Fibroblast of lung (primary cell): ENCODE results near the gene CCNA1. TPM values are rescaled to one million over a fixed set of nuclear protein-coding genes. Genes with fewer than 3 reads are reported as not detected.

ENCODE experiments used
- DNase-seq, 2 donors: peaks; one replicate each; pipeline versions ENCODE4 v3.0.0 to v3.0.0-alpha.2; 2010; ENCODE audit warnings: low read depth in 2 of 2
- H2AFZ ChIP-seq: 2 replicates; pipeline ENCODE4 v1.5.1; 2012; ENCODE audit warnings: low read length, control low read depth, inconsistent platforms
- H3K27ac ChIP-seq: 2 replicates; pipeline ENCODE4 v1.5.1; 2011; ENCODE audit warnings: low read length, control low read depth; ENCODE audit not compliant: insufficient read depth
- H3K27me3 ChIP-seq: 2 replicates; pipeline ENCODE4 v1.5.1; 2011; ENCODE audit warnings: mild to moderate bottlenecking, low read length; ENCODE audit not compliant: control insufficient read depth, insufficient read depth
- H3K36me3 ChIP-seq: 2 replicates; pipeline ENCODE4 v1.5.1; 2011; ENCODE audit warnings: low read length; ENCODE audit not compliant: control insufficient read depth, insufficient read depth
- H3K4me1 ChIP-seq: 2 replicates; pipeline ENCODE4 v1.5.1; 2011; ENCODE audit warnings: low read length; ENCODE audit not compliant: control insufficient read depth, insufficient read depth; ENCODE audit errors: extremely low read depth
- H3K4me2 ChIP-seq: 2 replicates; pipeline ENCODE4 v1.5.1; 2011; ENCODE audit warnings: low read length, control low read depth; ENCODE audit not compliant: insufficient read depth; ENCODE audit errors: extremely low read depth
- H3K4me3 ChIP-seq, 4 experiments: fragments of 200-600 bp in 1 of 4; sonication (generic) in 1 of 4; replicated peaks in 1 of 4; 2 replicates each; pipeline ENCODE4 v1.5.1; 2011 to 2016; ENCODE audit warnings: low read length in 4 of 4, low read depth in 3 of 4, mild to moderate bottlenecking in 3 of 4, control low read depth in 2 of 4, inconsistent platforms in 1 of 4, mixed read lengths in 1 of 4; ENCODE audit not compliant: insufficient read depth in 1 of 4; ENCODE audit errors: control extremely low read depth in 1 of 4
- H3K79me2 ChIP-seq: 2 replicates; pipeline ENCODE4 v1.5.1; 2012; ENCODE audit warnings: mild to moderate bottlenecking, low read length, inconsistent platforms; ENCODE audit not compliant: control insufficient read depth, insufficient read depth
- H3K9ac ChIP-seq: 2 replicates; pipeline ENCODE4 v1.5.1; 2011; ENCODE audit warnings: mild to moderate bottlenecking, low read length, control low read depth; ENCODE audit not compliant: insufficient read depth
- H3K9me3 ChIP-seq: 2 replicates; pipeline ENCODE4 v1.5.1; 2012; ENCODE audit warnings: low read depth, low read length; ENCODE audit not compliant: control insufficient read depth, insufficient read depth
- H4K20me1 ChIP-seq: 2 replicates; pipeline ENCODE4 v1.5.1; 2011; ENCODE audit warnings: low read length; ENCODE audit not compliant: control insufficient read depth, insufficient read depth; ENCODE audit errors: extremely low read depth
- EZH2 ChIP-seq: IDR thresholded peaks from 2 replicates; pipeline ENCODE4 v1.5.1; 2012; ENCODE audit warnings: low read length, control low read depth, mild to moderate bottlenecking; ENCODE audit errors: missing control alignments
- polyA plus RNA-seq, 2 donors: library from polyadenylated mRNA; depleted of rRNA in 1 of 2; stranded (reverse) in 1 of 2; unstranded in 1 of 2; fragments of >200 nt; gene quantifications; 2 replicates each; pipeline ENCODE4 v1.2.1, GENCODE V29; 2011 to 2012; ENCODE audit warnings: missing spikeins in 1 of 2
- total RNA-seq: library from RNA; depleted of rRNA; stranded (reverse); fragments of >200 nt; gene quantifications from 2 replicates; pipeline ENCODE4 v1.2.1, GENCODE V29; 2014
- TF ChIP-seq, protein P1 (sequence below), 2 donors: IDR thresholded peaks in 1 of 2; conservative IDR thresholded peaks in 1 of 2; 1 replicate in 1 of 2; 2 replicates in 1 of 2; pipeline ENCODE4 v1.5.1; 2011 to 2012; ENCODE audit warnings: low read length in 2 of 2, control low read depth in 1 of 2, inconsistent platforms in 1 of 2, low read depth in 1 of 2, mild to moderate bottlenecking in 1 of 2

Gene CCNA1
- total and polyA plus RNA-seq, 2 donors (not counting 1 experiment from before 2014, with no cell fraction given): 0.48 to 3.5 TPM

DNA sequence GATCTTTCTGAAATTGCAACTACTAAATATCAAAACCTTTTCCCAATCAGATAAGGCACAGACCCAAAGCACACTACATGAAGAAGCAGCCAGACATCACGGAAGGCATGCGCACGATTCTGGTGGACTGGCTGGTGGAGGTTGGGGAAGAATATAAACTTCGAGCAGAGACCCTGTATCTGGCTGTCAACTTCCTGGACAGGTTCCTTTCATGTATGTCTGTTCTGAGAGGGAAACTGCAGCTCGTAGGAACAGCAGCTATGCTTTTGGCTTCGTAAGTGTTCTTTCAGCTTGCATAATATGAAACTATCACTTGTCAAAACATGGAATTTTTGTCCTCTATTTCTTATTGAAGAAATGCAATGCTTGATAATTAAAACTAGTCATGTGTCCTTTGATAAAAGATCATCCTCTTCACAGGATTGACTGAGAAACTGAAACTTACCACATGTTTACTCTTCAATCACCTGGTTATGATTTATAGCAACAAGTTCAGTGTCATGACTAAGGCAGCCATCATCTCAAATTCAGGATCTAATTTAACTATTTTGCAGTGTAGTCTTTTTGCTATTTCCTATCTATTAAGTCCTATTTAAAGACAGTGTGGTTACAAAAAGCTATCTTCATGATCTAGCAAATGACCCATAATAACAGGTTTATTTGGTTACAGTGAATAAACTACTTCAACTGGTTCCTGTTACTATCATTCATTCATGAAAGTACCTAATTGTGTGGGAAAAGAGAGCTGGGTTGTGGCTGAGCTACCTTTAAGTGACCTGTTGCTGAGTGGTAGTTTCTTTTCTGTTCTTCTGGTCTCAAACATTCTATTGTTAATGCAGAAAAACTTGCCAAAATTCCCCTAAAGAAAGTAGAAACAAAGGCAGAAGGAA, 6.5 kb downstream of the CCNA1 start:
- H3K27me3 ChIP-seq: peaks cover 3% of the 10 kb centered on the region

DNA sequence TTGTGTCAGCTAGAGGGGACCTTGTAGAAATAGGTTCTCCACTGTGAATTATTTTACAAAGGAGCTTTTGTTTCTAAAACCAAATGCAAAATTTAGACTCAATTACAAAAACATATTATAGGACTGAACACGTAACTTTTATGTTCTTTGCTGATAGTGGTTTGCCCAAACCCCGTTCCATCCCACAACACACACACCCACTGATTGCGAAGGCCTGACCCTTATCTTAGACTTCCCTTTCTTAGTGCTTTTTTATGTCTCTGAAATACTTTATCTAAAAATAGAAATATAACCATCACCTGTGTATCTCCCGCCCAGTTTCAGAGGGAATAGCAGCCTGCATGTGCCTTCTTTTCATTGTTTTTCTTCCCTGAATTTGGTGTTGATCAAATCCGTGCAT, 13.0 kb downstream of the CCNA1 start:
- Histone ChIP-seq H3K36me3 (no peaks in the 10 kb centered on the region), H3K4me1 (no peaks in the 10 kb centered on the region), H2AFZ (no peak overlapping the region), H3K9me3 (no peaks in the 10 kb centered on the region), H3K9ac (no peak overlapping the region), H3K27me3 (peaks cover 3% of the 10 kb centered on the region), H3K79me2 (no peaks in the 10 kb centered on the region), H3K27ac (no peak overlapping the region), H3K4me2 (no peak overlapping the region), H4K20me1 (no peaks in the 10 kb centered on the region), H3K4me3 (no peak overlapping the region)
- no peak for DNase-seq
- no peak for TF ChIP-seq EZH2
- TF ChIP-seq, protein P1, sequence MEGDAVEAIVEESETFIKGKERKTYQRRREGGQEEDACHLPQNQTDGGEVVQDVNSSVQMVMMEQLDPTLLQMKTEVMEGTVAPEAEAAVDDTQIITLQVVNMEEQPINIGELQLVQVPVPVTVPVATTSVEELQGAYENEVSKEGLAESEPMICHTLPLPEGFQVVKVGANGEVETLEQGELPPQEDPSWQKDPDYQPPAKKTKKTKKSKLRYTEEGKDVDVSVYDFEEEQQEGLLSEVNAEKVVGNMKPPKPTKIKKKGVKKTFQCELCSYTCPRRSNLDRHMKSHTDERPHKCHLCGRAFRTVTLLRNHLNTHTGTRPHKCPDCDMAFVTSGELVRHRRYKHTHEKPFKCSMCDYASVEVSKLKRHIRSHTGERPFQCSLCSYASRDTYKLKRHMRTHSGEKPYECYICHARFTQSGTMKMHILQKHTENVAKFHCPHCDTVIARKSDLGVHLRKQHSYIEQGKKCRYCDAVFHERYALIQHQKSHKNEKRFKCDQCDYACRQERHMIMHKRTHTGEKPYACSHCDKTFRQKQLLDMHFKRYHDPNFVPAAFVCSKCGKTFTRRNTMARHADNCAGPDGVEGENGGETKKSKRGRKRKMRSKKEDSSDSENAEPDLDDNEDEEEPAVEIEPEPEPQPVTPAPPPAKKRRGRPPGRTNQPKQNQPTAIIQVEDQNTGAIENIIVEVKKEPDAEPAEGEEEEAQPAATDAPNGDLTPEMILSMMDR (conservative IDR thresholded peaks at IDR 0.05 in 1 of 2, IDR thresholded peaks at IDR 0.05 in 1 of 2; ENCODE audit: low read depth in 1 of 2, low read length in 2 of 2): no peak

More for the DNA sequence above, 6.5 kb downstream of the CCNA1 start:
- H4K20me1 ChIP-seq: no peaks in the 10 kb centered on the region
- no peak overlapping the region for H2AFZ ChIP-seq
- no peak for DNase-seq
- no peak overlapping the region for H3K4me2 ChIP-seq
- H3K36me3 ChIP-seq: no peaks in the 10 kb centered on the region
- no peak overlapping the region for H3K27ac ChIP-seq
- no peaks in the 10 kb centered on the region for H3K79me2 ChIP-seq
- no peak for TF ChIP-seq EZH2
- TF ChIP-seq, protein P1 (conservative IDR thresholded peaks at IDR 0.05 in 1 of 2, IDR thresholded peaks at IDR 0.05 in 1 of 2; ENCODE audit: low read depth in 1 of 2, low read length in 2 of 2): no peak
- H3K9ac ChIP-seq: no peak overlapping the region
- no peaks in the 10 kb centered on the region for H3K9me3 ChIP-seq
- no peak overlapping the region for H3K4me3 ChIP-seq
- no peaks in the 10 kb centered on the region for H3K4me1 ChIP-seq

DNA sequence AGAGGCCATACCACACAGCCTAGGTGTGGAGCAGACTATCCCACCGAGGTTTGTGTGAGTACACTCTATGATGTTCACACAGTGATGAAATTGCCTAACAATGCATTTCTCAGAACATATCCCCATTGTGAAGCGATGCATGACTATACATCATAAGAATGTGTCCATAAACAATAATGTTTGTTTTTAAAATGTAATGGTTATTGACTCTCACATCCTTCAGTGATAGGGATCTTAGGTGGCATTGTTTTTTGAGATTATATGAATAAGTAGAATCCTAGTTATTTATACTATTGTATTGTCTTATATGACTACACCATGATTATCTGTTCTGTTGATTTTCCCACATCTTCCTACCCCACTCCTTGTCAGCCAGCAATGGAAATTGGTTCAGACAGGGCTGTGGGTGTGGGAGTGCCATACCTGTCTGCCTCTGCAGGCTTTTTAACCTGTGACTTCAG, 13.6 kb downstream of the CCNA1 start:
- no peak for TF ChIP-seq EZH2
- TF ChIP-seq, protein P1 (conservative IDR thresholded peaks at IDR 0.05 in 1 of 2, IDR thresholded peaks at IDR 0.05 in 1 of 2; ENCODE audit: low read depth in 1 of 2, low read length in 2 of 2): no peak
- Histone ChIP-seq H3K4me1 (no peaks in the 10 kb centered on the region), H3K9ac (no peak overlapping the region), H3K27me3 (peaks cover 3% of the 10 kb centered on the region), H4K20me1 (no peaks in the 10 kb centered on the region), H3K79me2 (no peaks in the 10 kb centered on the region), H3K9me3 (no peaks in the 10 kb centered on the region), H3K4me3 (no peak overlapping the region), H3K36me3 (no peaks in the 10 kb centered on the region), H3K4me2 (no peak overlapping the region), H2AFZ (no peak overlapping the region), H3K27ac (no peak overlapping the region)
- DNase-seq: no peak
